Astrocyte of the spinal cord (primary cell): ENCODE results near the gene PDK2.

ENCODE experiments used
- DNase-seq: peaks from one replicate; pipeline ENCODE4 v3.0.0; 2011; ENCODE audit warnings: low read depth, low spot score
- H3K4me3 ChIP-seq: 2 replicates; pipeline ENCODE4 v1.5.1; 2011; ENCODE audit warnings: low read depth, mild to moderate bottlenecking, low read length, moderate library complexity
- CTCF ChIP-seq: IDR thresholded peaks from 2 replicates; pipeline ENCODE4 v1.5.1; 2012; ENCODE audit warnings: low read depth, mild to moderate bottlenecking, low read length, inconsistent platforms
- in situ Hi-C: cut with HindIII; loops from 2 replicates; pipeline ENCODE4 v1.10.0; 2017; ENCODE audit warnings: low sequenced_read_pairs

Gene PDK2

GRCh38 chr17:50048988-50049387 is 46.2 kb upstream of the PDK2 start:
- TF ChIP-seq CTCF = no peak
- DNase-seq = no peak
- in situ Hi-C loops = no loop called here
- no peak overlapping the region for H3K4me3 ChIP-seq

- no peak for DNase-seq
- no peak for TF ChIP-seq CTCF
- in situ Hi-C loops = no loop called here
- no peak overlapping the region for H3K4me3 ChIP-seq
These were observed 45.5 kb upstream of the PDK2 start for GRCh38 chr17:50049636-50050035.

DNA sequence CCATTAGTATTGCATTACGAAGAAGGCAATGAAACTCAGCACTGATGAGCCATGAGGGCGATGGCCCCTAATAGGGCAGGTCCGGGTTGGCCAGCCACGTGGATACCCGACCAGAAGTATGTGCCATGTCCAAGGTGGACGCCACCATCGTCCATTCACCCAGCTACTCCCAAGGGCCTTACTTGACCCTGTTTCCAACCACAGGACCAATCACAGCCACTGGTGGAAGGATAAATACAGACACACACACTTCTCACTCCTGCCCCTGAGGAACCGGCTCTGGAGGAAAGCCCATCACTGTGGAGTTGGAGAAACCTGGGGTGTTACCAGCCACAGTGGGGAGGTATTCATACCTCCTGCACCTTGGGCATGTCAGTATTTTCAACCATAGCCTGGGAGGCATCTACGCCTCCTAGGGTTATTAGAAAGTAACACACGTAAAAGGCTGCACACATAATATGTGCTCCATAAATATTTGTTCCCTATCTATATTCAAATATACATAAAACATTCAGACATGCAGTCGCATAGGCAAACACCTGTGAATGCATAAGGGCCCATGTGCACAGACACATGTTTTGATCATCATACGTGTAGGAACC is 44.6 kb upstream of the PDK2 start:
- no peak overlapping the region for H3K4me3 ChIP-seq
- peak; percentile 29 for DNase-seq
- in situ Hi-C loops = no loop called here
- TF ChIP-seq CTCF = no peak

- TF ChIP-seq CTCF = no peak
- H3K4me3 ChIP-seq = no peak overlapping the region
- in situ Hi-C loops = no loop called here
- peak; percentile 87 for DNase-seq
These were observed 44.0 kb upstream of the PDK2 start for GRCh38 chr17:50051082-50051576.

- in situ Hi-C loops = no loop called here
- no peak overlapping the region for H3K4me3 ChIP-seq
- no peak for DNase-seq
- no peak for TF ChIP-seq CTCF
These were observed 43.5 kb upstream of the PDK2 start for GRCh38 chr17:50051606-50052005.

GRCh38 chr17:50052241-50052796 is 42.8 kb upstream of the PDK2 start:
- in situ Hi-C loops = no loop called here
- no peak for TF ChIP-seq CTCF
- DNase-seq = no peak
- H3K4me3 ChIP-seq = no peak overlapping the region
